ENCODE data around the gene LMBR1L.

- TF ChIP-seq CTCF (IDR thresholded peaks at IDR 0.05) (no peak), POLR2A (IDR thresholded peaks at IDR 0.05) (no peak)
Observed at GRCh38 chr12:49133014-49133413, 22.4 kb upstream of the LMBR1L start.
